NCI-H2171 (cell line): Measurements from ENCODE around the gene TWSG1.
"Not testable (repeated sequence)": the region's sequence is repeated elsewhere in the genome, so short reads cannot be mapped to it uniquely, and the experiment has no call there.

Experiments used
- DNase-seq: peaks from one replicate; lab custom pipeline; 2025; lab: John Stamatoyannopoulos, UW

TWSG1 gene

DNA sequence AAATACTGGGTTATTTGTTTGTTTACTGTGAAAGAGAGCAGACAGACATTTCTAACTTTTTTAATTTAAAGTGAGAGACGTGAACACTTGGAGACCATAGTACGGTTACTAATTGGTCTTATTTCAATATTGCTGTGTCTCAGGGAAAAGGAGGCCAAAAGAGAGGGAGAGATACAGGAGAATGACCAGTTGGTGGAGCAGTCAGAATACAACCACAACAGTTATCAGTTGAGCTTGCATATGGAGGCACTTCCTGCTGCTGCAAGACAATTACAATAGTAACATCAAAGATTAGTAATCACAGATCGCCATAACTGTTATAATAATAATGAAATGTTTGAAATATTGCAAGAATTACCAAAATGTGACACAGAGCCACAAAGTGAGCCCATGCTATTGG is 58.2 kb downstream of the TWSG1 start:
- no peak for DNase-seq

GRCh38 chr18:9394046-9394445 is 59.5 kb downstream of the TWSG1 start:
- no peak for DNase-seq

- DNase-seq = no peak
Measured at GRCh38 chr18:9400197-9400596, 65.6 kb downstream of the TWSG1 start.

- DNase-seq = no peak
Measured at GRCh38 chr18:9401176-9401575, 66.6 kb downstream of the TWSG1 start.

DNA sequence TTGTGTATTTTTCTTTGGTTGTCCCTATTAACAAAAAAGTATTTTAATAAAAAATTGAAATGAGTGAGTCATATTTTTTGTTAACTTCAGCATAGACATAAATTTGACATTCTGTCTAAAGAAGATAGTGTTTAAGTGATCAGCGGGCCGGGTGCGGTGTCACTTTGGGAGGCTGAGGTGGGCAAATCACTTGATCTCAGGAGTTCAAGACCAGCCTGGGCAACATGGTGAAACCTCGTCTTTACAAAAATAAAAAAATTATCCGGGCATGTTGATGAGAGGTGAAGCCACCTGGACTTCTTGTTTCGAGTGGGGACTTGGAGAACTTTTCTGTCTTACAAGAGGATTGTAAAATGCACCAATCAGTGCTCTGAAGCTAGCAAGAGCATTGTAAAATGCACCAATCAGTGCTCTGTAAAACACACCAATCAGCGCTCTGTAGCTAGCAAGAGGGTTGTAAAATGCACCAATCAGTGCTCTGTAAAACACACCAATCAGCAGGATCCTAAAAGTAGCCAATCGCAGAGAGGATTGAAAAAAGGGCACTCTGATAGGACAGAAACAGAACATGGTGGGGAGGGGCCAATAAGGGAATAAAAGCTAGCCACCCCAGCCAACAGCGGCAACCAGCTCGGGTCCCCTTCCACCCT is 67.9 kb downstream of the TWSG1 start:
- DNase-seq = not testable (repeated sequence)

DNA sequence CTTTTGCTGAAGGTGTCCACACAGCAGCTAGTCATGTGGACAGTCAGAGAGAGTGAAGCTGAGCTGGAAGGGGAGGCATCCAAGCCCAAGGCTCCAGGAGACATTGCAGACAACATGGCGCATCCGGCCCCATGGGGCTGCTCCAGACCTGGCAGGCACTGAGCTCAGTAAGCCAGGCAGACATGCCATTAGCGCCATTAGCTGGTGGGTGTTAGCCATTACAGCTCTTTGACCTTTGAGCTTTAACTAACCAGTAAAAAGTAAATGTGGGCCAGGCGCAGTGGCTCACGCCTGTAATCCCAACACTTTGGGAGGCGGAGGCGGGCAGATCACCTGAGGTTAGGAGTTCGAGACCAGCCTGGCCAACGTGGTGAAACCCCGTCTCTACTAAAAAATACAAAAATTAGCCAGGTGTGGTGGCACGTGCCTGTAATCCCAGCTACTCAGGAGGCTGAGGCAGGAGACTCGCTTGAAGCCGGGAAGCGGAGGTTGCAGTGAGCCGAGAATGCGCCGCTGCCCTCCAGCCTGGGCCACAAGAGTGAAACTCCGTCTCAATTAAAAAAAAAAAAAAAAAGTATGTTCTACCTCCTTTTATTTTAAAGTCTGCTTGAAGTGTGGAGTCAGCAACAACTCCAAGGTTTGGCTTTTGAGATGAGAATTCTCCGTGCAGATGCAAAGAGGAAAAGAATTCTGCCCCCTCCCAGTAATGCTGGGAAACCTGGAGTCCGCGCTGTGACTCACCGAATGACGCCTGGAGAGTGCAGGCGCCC is 69.4 kb downstream of the TWSG1 start:
- no peak for DNase-seq

DNA sequence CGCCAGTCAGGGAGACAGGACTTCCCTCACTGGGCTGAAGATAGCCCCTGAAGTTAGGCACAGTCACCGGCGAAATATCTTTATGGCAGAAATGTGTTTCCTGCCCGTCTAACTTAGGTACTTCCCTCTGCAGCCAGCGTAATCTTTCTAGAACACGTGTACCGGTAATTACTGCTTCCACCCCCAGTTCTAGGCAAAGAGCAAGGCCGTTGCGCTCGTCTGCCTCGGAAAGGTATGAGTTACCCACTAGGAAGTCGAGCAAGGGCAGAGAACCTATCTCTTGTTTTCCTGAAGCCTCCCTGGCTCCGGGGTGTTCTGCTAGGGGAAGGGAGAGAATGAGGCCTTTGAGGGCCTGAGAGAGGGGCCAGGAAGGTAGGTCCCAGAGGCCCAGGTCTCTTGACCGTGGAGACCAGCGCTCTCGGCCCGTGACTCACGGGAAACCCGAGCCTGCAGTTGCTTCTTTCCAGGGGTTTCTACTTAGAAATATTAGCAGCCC is 70.0 kb downstream of the TWSG1 start:
- no peak for DNase-seq

DNA sequence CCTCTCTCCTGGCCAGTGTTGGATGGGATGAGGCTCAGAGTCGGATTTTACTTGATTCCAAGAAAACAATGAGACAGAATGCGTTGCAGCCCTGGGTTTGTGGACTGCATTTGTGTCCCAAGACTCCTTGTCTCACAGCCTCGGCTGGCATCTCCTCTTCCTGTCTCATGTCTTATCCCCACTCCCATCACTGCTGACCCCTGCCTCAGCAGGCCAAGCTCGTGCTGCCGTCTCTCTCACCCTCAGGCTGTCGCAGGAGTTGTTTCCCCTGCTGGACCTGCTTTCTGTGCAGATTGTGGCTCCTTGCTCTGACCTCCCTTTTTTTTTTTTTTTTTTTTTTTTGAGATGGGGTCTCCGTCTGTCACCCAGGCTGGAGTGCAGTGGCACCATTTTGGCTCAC is 70.6 kb downstream of the TWSG1 start:
- no peak for DNase-seq

DNA sequence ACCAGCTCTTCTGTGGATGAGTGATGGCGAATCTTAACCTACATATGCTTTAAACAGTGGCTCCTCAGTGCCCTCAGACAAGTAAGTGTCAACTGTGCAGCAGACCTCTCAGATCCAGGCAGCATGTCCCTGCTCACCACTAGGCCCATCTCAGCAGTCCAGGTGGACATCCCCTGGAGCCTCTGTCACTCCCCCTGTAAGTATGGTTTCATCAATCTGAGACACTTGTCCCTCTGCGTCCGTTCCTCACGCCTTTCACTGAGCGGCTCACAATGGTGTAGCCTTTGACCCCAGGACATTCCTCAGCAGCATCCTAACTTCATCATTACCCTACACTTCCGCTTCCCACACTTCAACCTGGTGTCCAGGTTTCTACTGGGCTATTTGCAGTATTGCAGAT is 71.4 kb downstream of the TWSG1 start:
- no peak for DNase-seq

DNA sequence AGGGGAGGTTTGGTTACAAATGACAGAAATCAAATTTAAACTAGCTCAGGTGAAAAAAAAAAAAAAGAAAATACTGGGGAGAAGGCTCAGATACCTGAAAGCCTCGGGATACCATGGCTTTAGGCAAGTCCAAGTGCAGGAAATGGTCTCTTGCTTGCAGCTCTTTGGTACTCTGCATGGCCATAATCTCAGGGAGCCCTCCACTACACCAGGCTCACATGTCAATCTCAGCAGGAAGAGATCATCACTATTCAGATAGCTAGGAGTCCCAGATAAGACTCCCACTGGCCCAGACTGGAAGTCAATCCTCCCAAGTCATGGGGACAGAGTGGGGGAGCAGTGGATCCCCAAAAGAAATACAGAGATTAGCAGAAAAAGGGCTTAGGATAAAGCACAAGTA is 75.9 kb downstream of the TWSG1 start:
- no peak for DNase-seq

- no peak for DNase-seq
Measured at GRCh38 chr18:9413576-9413975, 79.0 kb downstream of the TWSG1 start.

- no peak for DNase-seq
Measured at GRCh38 chr18:9416563-9417072, 82.0 kb downstream of the TWSG1 start.

DNA sequence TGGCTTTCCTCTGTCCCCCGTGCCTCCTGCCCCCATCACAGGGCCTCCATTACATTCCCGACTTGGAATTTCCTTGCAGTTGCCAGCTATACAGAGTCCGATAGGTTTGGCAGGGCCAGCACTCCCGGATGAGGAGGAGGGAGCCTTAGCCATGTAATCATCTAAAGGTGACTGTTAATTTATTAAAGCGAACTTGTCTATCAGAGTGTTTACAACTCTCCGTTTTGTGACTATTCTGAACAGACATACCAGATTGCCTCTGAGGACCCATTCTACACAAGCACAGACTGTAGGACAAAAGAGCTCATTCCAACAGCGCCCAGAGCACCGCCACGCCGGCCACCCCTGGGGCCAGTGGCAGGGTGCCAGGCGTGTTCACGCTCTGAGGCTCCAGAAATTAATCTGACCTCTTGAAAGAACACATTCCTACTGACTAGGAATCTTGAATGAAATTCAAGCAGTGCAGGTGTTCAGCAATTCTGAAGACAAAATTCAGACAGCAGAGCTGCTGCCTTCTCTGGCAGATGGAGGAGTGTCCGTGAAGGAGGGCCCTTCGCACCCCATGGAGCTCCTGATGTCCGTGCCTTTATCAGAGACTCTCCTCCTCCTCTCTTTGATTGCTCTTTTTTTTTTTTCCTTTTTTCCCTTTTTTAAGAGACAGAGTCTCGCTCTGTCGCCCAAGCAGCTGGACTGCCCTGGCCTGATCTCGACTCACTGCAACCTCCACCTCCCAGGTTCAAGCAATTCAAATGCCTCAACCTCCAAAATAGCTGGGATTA is 82.7 kb downstream of the TWSG1 start:
- DNase-seq = no peak

- no peak for DNase-seq
Measured at GRCh38 chr18:9418047-9418690, 83.6 kb downstream of the TWSG1 start.

DNA sequence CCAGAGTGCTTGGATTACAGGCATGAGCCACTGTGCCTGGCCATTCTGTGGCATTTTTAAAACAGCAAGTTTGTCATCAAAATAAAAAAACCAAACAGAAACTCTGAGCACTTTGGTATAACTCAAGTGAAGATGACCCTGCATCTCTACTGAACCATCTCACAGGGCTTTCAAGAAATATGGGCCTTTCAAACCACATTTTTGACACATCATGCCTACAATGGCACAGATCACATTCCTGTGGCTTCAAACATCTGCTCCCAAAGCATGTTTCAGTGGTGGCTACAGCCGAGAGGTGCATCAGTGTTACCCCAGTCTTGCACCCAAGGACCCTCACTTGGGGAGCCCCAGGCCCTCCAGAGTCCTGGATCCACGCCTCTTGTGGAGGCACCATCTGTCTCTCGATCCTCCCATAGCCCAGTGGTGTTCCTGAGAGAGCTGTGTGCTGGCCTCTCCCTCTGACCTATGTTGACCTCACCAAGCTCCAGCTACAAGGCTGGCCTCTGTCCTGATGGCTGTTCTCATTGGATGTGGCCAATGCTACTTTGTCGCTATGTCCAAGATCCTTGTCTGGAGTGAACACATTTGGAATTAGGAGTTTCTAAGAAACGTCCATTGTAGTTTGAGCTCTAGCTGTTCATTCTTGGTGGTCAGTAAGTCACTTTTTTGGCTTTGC is 85.5 kb downstream of the TWSG1 start:
- DNase-seq = no peak

DNA sequence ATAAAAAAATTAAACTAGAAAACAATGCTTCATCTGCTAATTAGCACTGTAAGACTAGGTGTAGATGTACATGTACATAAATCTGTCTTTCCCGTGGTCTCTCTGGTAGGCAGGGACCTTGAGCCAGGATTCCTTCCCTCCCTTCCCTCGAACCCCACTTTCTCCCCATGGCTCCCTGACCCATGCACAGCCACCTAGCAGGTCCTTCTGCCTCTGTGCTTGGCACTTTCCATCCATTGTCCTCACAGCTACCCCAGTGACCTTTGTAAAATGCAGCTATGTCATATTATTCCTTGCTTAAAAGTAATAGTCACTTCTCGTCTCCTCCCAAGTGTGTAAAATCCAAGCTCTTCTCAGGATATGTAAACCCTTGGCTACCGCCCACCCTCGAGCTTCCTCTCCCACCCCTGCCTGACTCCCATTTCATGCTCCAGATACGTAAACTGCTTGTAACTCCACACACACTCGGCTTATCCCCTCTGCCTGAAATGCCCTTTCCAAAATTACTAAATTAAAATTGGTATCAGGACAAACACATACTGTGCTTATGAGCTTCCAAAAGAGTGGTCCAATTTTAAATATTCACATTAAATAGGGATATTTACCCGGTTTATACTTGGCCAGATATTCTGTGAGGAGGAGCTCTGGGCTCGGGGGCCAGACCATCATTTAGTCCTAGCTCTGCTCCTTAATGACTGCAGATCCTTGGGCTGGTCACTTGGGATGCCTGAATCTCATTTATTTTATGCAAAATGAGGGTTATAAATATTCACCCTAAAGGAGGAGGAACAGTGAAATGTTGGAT is 86.7 kb downstream of the TWSG1 start:
- DNase-seq = no peak

DNA sequence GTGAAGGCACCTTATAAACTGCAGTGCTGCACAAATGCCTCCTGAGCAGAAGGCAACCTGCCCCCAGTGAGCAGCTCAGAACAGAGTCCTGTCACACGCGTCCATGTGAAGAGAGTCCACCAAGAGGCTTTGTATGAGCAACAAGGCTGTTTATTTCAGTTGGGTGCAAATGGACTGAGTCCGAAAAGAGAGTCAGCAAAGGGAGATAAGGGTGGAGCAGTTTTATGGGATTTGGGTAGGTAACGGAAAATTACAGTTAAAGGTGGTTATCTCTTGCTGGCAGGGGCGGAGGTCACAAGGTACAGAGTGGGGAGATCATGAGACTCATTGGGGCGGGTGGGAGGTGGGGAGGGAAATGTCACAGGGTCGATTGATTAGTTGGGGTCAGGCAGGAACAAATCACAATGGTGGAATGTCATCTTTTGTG is 87.3 kb downstream of the TWSG1 start:
- DNase-seq = no peak

GRCh38 chr18:9422816-9423519 is 88.4 kb downstream of the TWSG1 start:
- no peak for DNase-seq

GRCh38 chr18:9423648-9424047 is 89.1 kb downstream of the TWSG1 start:
- not testable (repeated sequence) for DNase-seq

DNA sequence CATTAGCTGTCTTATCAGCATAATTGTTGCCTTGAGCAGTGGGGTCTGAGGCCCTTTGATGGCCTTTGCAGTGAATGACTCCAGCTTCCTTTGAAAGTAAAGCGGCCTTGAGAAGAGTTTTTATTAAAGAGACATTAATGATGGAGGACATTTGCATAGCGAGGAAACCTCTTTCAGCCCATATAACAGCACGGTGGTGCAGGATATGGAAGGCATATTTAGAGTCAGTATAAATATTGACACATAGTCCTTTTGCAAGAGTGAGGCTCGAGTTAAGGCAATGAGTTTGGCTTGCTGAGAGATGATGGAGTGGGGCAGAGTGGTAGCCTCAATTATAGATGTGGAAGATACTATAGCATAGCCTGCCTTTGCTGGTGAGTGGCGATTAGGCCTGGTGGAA is 89.7 kb downstream of the TWSG1 start:
- not testable (repeated sequence) for DNase-seq
